ENCODE measurements around the gene PDE4B. TPM values are rescaled to one million over a fixed set of nuclear protein-coding genes. Genes with fewer than 3 reads are reported as not detected.

PDE4B gene
- total RNA-seq, 1 donor from 2014 or later: 18.6 TPM

- DNase-seq (ENCODE audit: low spot score): no peak
Observed at GRCh38 chr1:65880611-65881010, 87.9 kb downstream of the PDE4B start.

GRCh38 chr1:65881067-65881594, 88.4 kb downstream of the PDE4B start:
- no peak for DNase-seq (ENCODE audit: low spot score)

- no peak for DNase-seq (ENCODE audit: low spot score)
Observed at GRCh38 chr1:65882076-65882475, 89.4 kb downstream of the PDE4B start.

GRCh38 chr1:65889441-65889840, 96.7 kb downstream of the PDE4B start:
- no peak for DNase-seq (ENCODE audit: low spot score)

- no peak for DNase-seq (ENCODE audit: low spot score)
Observed at GRCh38 chr1:65890201-65890843, 97.6 kb downstream of the PDE4B start.

- no peak for DNase-seq (ENCODE audit: low spot score)
Observed at GRCh38 chr1:65894738-65895605, 102.3 kb downstream of the PDE4B start.

GRCh38 chr1:65896721-65897120, 104.0 kb downstream of the PDE4B start:
- DNase-seq (ENCODE audit: low spot score): no peak

- no peak for DNase-seq (ENCODE audit: low spot score)
Observed at GRCh38 chr1:65897485-65897884, 104.8 kb downstream of the PDE4B start.

GRCh38 chr1:65904681-65905083, 112.0 kb downstream of the PDE4B start:
- no peak for DNase-seq (ENCODE audit: low spot score)

- no peak for DNase-seq (ENCODE audit: low spot score)
Observed at GRCh38 chr1:65910432-65910831, 117.7 kb downstream of the PDE4B start.

- DNase-seq (ENCODE audit: low spot score): no peak
Observed at GRCh38 chr1:65911679-65912078, 119.0 kb downstream of the PDE4B start.

GRCh38 chr1:65918564-65918963, 125.9 kb downstream of the PDE4B start:
- no peak for DNase-seq (ENCODE audit: low spot score)

- DNase-seq (ENCODE audit: low spot score): no peak
Observed at GRCh38 chr1:65921446-65921845, 128.8 kb downstream of the PDE4B start.

GRCh38 chr1:65924471-65924870, 131.8 kb downstream of the PDE4B start:
- DNase-seq (ENCODE audit: low spot score): no peak

GRCh38 chr1:65938506-65938905, 145.8 kb downstream of the PDE4B start:
- DNase-seq (ENCODE audit: low spot score): no peak

- no peak for DNase-seq (ENCODE audit: low spot score)
Observed at GRCh38 chr1:65939191-65939590, 146.5 kb downstream of the PDE4B start.

- DNase-seq (ENCODE audit: low spot score): no peak
Observed at GRCh38 chr1:65939636-65940035, 146.9 kb downstream of the PDE4B start.

GRCh38 chr1:65940126-65940525, 147.4 kb downstream of the PDE4B start:
- DNase-seq (ENCODE audit: low spot score): no peak

GRCh38 chr1:65942476-65942875, 149.8 kb downstream of the PDE4B start:
- DNase-seq (ENCODE audit: low spot score): no peak

- no peak for DNase-seq (ENCODE audit: low spot score)
Observed at GRCh38 chr1:65946376-65946775, 153.7 kb downstream of the PDE4B start.

- DNase-seq (ENCODE audit: low spot score): no peak
Observed at GRCh38 chr1:65946960-65947359, 154.3 kb downstream of the PDE4B start.

- DNase-seq (ENCODE audit: low spot score): no peak
Observed at GRCh38 chr1:65948609-65949229, 156.0 kb downstream of the PDE4B start.
